ENCODE results near the gene TTC5.

GRCh38 chr14:20347747-20348146 lies 42.0 kb upstream of the TTC5 start:
- TF ChIP-seq CTCF (IDR thresholded peaks at IDR 0.05) (no peak), EP300 (IDR thresholded peaks at IDR 0.05) (no peak), POLR2AphosphoS5 (IDR thresholded peaks at IDR 0.05) (no peak), POLR2A (IDR thresholded peaks at IDR 0.05) (no peak)

All from stomach (tissue), 4 donors.